ENCODE measurements around the gene PPARG. TPM values are rescaled to one million over a fixed set of nuclear protein-coding genes. Genes with fewer than 3 reads are reported as not detected.

PPARG gene
- total and polyA plus RNA-seq, 2 donors (not counting 3 experiments of a cell fraction or from before 2014, with no cell fraction given), result 0.15 to 1.3 TPM

GRCh38 chr3:12442654-12443501 lies 154.0 kb downstream of the PPARG start:
- Histone ChIP-seq H3K9me3 (replicated peaks; ENCODE audit: control insufficient read depth, insufficient read depth, low read length) (no peaks in the 10 kb centered on the region), H3K9ac (replicated peaks; ENCODE audit: extremely low read depth, insufficient read depth, low read length) (no peak overlapping the region), H3K36me3 (ENCODE audit: control insufficient read depth in 2 of 2, extremely low read depth in 1 of 2, insufficient read depth in 2 of 2, low read length in 2 of 2) (no peaks in the 10 kb centered on the region), H2AFZ (ENCODE audit: low read depth, low read length) (no peak overlapping the region), H3K9me1 (replicated peaks; ENCODE audit: control insufficient read depth, extremely low read depth, insufficient read depth, low read length) (no peaks in the 10 kb centered on the region), H3K4me2 (ENCODE audit: insufficient read depth, low read length) (no peak overlapping the region), H4K20me1 (replicated peaks; ENCODE audit: control insufficient read depth, extremely low read depth, insufficient read depth, low read length) (no peaks in the 10 kb centered on the region), H3K27me3 (ENCODE audit: control insufficient read depth in 2 of 2, insufficient read depth in 2 of 2, low read length in 2 of 2) (no peaks in the 10 kb centered on the region), H3K27ac (ENCODE audit: insufficient read depth, low read depth, low read length) (no peak overlapping the region), H3K4me1 (ENCODE audit: control insufficient read depth, extremely low read depth, insufficient read depth, low read length) (no peaks in the 10 kb centered on the region), H3K4me3 (replicated peaks in 1 of 3; ENCODE audit: insufficient read depth in 1 of 3, low read depth in 1 of 3, low read length in 3 of 3) (no peak overlapping the region), H3K79me2 (ENCODE audit: control insufficient read depth, insufficient read depth, low read length) (no peaks in the 10 kb centered on the region)
- ChIA-PET POLR2A (no interaction called here), CTCF (interaction anchor here (0.8 kb wide), 1 partner anchor 16 kb away, joined by 3 read pairs; no protein-coding TSS in a partner anchor)
- TF ChIP-seq POLR2AphosphoS5 (IDR thresholded peaks at IDR 0.05; ENCODE audit: insufficient read depth, low read depth, low read length) (no peak), MAX (IDR thresholded peaks at IDR 0.05; ENCODE audit: insufficient read depth, insufficient read length) (no peak)
- BruUV-seq (replicated peaks), result no TSS peak
- intact Hi-C loops (cut with micrococcal nuclease), result no loop called here
- FAIRE-seq, result no peak
- dilution Hi-C loops (cut with MboI; ENCODE audit: extremely low pct_ligation_motif_present, low sequenced_read_pairs), result no loop called here
- DNase-seq (ENCODE audit: low read depth, low spot score), result no peak

GRCh38 chr3:12443781-12444522 lies 155.1 kb downstream of the PPARG start:
- no peak for DNase-seq (ENCODE audit: low read depth, low spot score)
- Histone ChIP-seq H4K20me1 (replicated peaks; ENCODE audit: control insufficient read depth, extremely low read depth, insufficient read depth, low read length) (no peaks in the 10 kb centered on the region), H3K9ac (replicated peaks; ENCODE audit: extremely low read depth, insufficient read depth, low read length) (no peak overlapping the region), H3K79me2 (ENCODE audit: control insufficient read depth, insufficient read depth, low read length) (no peaks in the 10 kb centered on the region), H3K27me3 (ENCODE audit: control insufficient read depth in 2 of 2, insufficient read depth in 2 of 2, low read length in 2 of 2) (no peaks in the 10 kb centered on the region), H3K4me1 (ENCODE audit: control insufficient read depth, extremely low read depth, insufficient read depth, low read length) (no peaks in the 10 kb centered on the region), H3K36me3 (ENCODE audit: control insufficient read depth in 2 of 2, extremely low read depth in 1 of 2, insufficient read depth in 2 of 2, low read length in 2 of 2) (no peaks in the 10 kb centered on the region), H3K4me3 (replicated peaks in 1 of 3; ENCODE audit: insufficient read depth in 1 of 3, low read depth in 1 of 3, low read length in 3 of 3) (no peak overlapping the region), H3K27ac (ENCODE audit: insufficient read depth, low read depth, low read length) (no peak overlapping the region), H3K9me1 (replicated peaks; ENCODE audit: control insufficient read depth, extremely low read depth, insufficient read depth, low read length) (no peaks in the 10 kb centered on the region), H3K9me3 (replicated peaks; ENCODE audit: control insufficient read depth, insufficient read depth, low read length) (no peaks in the 10 kb centered on the region), H2AFZ (ENCODE audit: low read depth, low read length) (no peak overlapping the region), H3K4me2 (ENCODE audit: insufficient read depth, low read length) (no peak overlapping the region)
- ChIA-PET POLR2A (no interaction called here), CTCF (no interaction called here)
- intact Hi-C loops (cut with micrococcal nuclease), result no loop called here
- dilution Hi-C loops (cut with MboI; ENCODE audit: extremely low pct_ligation_motif_present, low sequenced_read_pairs), result no loop called here
- no peak for TF ChIP-seq MAX (IDR thresholded peaks at IDR 0.05; ENCODE audit: insufficient read depth, insufficient read length)
- TF ChIP-seq JUN (IDR thresholded peaks at IDR 0.05; ENCODE audit: borderline replicate concordance, insufficient read depth, insufficient read length, low read depth), result no peak
- TF ChIP-seq MYC (IDR thresholded peaks at IDR 0.05; ENCODE audit: low read depth, low read length), result no peak
- no TSS peak for BruUV-seq (replicated peaks)
- FAIRE-seq, result no peak

Measured in endothelial cell of umbilical vein (primary cell).